GM19468 (cell line): ENCODE data around the gene ESRRA.

Source experiments
- ATAC-seq: cut with Tn5 transposase; IDR thresholded peaks from one replicate; pipeline ENCODE4 v1.9.1; 2021; ENCODE audit warnings: mild to moderate bottlenecking, moderate library complexity, moderate number of reproducible peaks; ENCODE audit not compliant: unreplicated experiment; ENCODE audit errors: extremely low read depth

The ESRRA gene

DNA sequence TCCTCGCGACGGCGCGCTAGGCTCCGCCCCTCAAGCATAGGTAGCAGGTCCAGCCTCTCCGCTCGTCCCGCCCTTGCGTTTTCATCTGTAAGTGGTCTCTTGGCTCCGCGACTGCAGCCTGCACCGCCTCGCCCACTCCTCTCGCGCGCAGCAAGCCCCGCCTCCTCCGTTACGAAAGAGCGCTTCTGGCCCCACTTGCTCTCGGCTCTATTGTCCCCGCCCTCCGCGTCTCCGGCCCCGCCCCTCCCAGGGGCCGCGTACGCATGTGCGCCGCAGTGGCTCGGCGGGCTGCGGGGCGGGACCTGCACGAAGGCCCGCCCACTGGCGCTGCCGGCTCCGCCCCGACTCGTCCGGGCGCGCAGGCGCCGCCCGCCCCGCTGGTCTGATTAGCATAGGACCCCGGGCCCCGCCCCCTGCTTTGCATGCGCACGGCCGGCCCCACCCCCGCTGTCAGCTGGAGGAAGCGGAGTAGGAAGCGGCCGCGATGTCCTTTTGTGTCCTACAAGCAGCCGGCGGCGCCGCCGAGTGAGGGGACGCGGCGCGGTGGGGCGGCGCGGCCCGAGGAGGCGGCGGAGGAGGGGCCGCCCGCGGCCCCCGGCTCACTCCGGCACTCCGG lies at the start of gene ESRRA:
ESRRA (plus strand) TSS at position 450 of the 616 bp plus-strand sequence. CDS start 1,656 bp downstream, outside the sequence.
- peak; percentile 61 for ATAC-seq

DNA sequence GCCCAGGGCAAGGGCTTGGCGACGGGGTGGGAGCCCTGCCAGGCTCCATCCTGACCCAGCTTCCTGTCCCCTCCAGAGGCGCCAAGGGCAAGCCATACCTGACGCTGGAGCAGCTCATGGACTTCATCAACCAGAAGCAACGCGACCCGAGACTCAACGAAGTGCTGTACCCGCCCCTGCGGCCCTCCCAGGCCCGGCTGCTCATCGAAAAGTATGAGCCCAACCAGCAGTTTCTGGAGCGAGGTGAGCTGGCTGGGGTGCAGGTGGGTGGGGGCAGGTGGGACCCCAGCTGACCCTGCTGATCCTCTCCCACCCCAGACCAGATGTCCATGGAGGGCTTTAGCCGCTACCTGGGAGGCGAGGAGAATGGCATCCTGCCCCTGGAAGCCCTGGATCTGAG lies 49.0 kb upstream of the ESRRA start:
- no peak for ATAC-seq

DNA sequence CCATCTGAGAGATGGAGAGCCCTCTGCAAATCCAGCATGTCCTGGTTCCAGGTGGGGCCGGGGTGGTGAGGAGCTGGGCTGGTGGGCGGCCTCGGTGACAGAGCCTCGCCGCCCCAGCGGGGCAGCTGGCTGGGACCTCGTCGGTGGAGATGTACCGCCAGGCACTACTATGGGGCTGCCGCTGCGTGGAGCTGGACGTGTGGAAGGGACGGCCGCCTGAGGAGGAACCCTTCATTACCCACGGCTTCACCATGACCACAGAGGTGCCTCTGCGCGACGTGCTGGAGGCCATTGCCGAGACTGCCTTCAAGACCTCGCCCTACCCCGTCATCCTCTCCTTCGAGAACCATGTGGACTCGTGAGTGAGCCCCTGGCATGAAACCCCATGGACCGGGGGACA lies 47.0 kb upstream of the ESRRA start:
- no peak for ATAC-seq

DNA sequence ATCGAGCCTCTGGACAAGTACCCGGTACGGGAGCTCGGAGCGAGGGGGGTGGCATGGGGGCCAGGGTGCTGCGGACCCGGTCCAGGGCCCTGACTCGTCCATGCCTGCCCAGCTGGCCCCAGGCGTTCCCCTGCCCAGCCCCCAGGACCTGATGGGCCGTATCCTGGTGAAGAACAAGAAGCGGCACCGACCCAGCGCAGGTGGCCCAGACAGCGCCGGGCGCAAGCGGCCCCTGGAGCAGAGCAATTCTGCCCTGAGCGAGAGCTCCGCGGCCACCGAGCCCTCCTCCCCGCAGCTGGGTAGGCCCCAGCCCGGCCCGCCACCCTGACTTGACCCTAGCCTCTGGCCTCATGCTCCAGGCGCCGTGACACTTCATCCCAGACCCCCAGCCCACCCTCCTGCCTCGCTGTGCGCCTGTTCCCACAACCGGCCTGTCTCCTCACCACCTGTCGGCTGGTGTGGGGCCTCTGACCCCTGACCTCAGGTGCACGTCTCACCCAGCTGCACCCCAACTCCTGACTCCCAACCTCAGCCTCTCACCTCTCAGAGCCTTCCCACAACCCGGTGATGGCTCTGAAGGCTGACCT lies 46.3 kb upstream of the ESRRA start:
- ATAC-seq, result no peak

DNA sequence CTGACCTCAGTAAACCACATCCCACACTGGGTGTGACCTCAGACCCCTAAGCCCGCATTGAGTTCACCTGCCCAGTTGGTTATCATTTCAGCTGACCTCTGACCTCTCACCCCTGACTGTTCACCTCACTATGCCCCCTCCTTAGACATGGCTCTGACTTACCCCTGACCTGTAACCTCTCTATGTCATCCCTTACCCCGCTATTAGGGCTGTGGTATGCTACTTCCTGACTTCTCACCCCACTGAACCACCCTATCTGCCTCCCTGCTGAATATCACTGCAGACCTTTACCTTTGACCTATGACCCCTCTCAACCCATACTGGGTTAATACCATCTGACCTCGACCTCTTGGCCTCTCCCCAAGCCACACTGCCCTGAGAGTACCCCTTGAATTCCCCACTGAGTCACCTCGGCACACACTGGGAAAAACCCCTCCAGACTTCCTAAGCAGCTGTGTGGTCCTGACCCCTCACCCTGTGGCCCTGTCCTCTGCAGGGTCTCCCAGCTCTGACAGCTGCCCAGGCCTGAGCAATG lies 45.7 kb upstream of the ESRRA start:
- no peak for ATAC-seq

DNA sequence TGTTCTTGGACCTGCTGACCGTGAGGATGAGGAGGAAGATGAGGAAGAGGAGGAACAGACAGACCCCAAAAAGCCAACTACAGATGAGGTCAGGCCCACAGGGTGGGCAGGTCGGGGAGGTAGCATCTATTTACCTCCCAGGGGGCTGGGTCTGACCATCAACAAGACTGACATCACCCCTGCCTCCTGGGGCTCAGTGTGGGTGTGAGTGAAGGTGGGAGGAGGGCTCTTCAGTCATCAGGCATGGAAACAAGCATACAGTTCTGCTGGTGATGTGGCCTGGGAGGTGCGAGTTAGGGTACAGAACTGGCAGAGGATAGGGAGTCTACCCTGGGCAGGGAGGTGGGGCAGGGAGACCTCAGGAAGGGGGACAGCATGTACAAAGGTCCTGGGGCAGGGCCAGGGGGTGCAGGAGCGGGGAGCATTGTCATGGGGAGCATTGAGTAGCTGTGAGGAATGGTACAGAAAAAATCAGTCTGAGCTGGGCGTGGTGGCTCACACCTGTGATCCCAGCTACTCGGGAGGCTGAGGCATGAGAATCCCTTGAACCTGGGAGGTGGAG lies 45.1 kb upstream of the ESRRA start:
- no peak for ATAC-seq

DNA sequence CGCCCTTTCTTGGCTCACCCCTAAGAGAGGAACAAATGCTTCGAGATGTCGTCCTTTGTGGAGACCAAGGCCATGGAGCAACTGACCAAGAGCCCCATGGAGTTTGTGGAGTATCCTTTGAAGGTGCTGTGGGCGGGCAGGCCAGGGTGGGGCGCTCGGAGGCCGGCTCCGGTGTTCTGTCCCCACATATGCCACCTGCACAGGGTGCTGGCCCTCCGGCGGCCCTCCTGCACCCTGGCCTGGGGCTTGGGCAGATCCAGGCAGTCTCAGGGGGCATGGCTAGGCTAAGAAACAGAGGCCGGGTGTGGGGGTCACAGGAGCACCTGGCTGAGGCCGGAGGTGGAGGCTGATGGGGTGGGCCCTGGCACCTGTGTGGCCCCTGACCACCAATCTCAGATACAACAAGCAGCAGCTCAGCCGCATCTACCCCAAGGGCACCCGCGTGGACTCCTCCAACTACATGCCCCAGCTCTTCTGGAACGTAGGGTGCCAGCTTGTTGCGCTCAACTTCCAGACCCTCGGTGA lies 43.7 kb upstream of the ESRRA start:
- no peak for ATAC-seq

DNA sequence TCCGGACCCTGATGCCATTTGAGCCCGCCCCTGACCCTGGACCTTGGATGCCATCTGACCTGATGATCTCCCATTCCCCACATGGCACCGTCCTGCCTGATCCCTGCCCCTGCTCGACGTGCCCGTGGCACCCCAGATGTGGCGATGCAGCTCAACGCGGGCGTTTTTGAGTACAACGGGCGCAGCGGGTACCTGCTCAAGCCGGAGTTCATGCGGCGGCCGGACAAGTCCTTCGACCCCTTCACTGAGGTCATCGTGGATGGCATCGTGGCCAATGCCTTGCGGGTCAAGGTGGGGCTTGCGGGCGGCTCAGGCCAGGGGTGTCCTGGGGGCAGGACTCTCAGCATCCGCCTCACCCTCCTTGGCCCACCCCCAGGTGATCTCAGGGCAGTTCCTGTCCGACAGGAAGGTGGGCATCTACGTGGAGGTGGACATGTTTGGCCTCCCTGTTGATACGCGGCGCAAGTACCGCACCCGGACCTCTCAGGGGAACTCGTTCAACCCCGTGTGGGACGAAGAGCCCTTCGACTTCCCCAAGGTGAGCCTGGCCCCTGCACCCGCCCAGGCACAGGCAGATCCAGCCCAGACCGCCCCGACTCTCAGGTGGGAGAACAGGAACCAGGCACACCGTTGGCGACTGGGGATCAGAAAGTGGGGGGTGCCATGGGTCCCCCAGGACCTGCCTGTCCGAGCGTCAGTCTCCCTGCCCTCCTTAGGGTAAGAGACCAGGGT lies 42.9 kb upstream of the ESRRA start:
- ATAC-seq, result no peak

DNA sequence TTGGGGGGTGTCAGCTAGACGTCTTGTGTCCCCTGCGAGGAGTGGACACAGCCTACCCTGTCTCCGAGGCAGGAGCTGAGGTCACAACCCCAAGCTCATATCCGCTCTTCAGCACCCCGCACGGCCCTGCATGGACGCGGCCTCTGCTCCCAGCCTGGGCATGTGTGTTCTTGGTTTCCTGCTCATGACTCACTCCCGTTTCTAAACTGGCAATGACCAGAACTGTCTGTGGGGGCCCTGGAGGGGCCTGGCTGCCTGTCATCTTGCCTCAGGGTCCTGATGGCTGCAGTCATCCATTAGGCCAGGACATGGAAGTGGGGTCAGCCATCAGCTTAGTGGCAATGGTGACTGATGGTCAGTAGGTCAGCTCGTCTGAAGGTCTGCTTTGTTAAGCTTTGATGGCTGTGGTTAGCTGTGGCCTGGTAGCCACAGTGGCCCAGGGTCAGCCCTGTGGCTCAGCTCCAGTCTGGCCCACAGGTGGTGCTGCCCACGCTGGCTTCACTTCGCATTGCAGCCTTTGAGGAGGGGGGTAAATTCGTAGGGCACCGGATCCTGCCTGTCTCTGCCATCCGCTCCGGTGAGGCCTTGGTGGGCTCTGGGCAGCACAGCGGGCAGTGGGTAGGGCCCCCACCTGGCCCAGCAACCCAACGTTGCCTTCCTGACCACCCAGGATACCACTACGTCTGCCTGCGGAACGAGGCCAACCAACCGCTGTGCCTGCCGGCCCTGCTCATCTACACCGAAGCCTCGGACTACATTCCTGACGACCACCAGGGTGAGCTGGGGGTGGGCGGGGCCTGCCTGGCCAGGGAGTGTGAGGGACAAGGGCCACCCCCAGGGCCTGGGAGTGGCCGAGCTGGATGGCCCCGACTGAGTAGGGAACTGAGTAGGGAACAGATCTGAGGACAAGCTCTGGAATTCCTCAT lies 42.0 kb upstream of the ESRRA start:
- no peak for ATAC-seq

DNA sequence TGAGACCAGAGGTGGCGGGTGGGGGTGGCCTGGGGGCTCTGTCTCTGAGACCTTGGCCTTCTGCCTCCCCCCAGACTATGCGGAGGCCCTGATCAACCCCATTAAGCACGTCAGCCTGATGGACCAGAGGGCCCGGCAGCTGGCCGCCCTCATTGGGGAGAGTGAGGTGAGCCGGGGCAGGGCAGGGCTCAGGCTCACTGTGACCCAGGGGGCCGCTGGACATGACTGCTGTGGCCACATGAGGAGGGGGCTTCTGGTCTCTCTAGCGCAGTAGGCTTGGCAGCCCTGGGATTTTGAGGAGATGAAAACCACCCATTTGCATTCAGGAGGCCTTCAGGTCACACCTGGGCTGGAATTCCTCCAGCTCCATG lies 41.4 kb upstream of the ESRRA start:
- ATAC-seq, result no peak

DNA sequence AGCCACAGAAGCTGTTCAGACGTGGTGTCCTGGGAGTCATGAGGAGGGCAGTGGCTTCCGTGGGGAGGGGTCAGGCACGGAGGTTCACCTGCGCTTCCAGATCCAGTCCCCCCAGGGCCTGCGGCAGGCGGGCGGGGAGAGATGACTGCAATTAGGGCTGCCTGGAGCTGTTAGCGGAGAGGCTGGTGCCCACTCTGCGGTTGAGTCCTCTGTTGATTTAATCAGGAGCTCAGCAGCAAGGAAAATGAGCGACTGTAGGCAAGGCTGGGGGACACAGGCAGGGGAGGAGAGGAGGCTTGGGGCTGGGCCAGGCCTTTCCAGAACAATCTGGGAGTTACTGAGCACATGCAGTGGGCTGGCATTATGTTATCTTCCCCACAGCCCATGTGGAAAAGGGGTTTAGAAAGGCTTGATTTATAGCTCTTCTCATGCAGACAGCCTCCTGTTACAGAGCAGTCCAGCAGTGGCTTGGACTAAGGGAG lies 40.9 kb upstream of the ESRRA start:
- ATAC-seq, result no peak

DNA sequence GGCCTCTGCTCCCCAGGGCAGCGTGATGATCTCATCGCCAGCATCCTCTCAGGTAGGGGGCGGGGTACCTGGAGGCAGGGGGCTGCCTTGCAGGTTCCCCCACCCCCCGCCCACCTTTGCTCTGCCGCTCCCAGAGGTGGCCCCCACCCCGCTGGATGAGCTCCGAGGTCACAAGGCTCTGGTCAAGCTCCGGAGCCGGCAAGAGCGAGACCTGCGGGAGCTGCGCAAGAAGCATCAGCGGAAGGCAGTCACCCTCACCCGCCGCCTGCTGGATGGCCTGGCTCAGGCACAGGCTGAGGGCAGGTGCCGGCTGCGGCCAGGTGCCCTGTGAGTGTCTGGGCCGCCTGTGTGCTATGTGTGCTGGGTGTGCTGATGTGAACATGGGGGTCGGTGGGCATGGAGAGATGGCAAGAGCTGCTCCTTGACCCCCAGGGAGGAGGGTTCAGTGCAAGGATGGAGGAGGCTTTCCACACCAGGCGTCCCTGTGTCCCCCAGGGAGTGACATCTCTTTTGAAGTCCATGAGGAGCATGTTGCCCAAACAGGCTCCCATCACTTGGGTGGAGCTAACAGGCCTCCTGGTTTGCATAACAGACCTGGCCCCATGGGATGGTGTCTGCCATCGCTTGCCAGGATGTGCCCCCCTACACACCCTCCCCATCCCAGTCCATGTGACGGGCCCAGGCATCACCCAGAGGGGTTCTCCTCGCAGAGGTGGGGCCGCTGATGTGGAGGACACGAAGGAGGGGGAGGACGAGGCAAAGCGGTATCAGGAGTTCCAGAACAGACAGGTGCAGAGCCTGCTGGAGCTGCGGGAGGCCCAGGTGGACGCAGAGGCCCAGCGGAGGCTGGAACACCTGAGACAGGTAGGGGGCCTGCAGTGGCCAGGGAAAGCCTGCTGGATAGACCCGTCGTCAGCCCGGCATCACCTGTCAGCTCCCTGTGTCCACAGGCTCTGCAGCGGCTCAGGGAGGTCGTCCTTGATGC lies 39.9 kb upstream of the ESRRA start:
- ATAC-seq, result no peak

DNA sequence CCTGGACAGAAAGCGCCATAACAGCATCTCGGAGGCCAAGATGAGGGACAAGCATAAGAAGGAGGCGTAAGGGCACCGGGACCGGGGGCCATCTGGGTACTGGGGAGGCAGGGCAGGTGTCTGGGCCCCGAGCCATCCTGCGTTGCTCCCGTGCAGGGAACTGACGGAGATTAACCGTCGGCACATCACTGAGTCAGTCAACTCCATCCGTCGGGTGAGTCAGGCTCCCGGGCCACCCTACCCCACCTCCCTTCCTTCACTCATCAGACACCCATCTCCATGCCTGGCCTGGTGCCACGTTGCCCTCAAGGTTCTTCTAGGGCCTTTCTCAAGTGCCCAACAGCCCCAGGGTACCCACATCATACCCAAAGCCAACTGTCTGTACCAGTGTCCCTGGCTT lies 39.0 kb upstream of the ESRRA start:
- no peak for ATAC-seq

DNA sequence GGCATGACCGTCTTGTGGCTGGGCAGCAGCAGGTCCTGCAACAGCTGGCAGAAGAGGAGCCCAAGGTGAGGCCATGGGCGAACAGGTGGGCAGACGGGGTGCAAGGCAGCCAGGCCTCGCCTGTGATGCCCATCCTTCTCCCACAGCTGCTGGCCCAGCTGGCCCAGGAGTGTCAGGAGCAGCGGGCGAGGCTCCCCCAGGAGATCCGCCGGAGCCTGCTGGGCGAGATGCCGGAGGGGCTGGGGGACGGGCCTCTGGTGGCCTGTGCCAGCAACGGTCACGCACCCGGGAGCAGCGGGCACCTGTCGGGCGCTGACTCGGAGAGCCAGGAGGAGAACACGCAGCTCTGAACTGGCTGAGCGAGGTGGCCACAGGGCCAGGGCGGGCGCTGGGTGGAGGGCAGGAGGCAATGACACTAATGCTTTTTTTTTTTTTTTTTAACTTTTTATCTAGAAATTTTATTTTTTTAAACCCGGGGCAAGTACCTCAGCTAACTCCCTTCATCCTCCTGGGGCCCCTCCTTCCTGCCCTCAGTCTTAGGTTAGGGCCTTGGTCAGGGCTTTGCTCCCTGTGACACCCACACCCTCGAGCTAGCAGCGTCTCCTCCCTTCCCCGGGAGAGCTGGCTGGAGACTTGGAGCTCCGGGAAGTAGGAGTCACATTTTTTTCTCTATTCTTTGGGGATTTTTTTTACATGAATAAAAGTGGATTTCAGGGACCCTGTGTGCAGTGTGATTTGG lies 37.9 kb upstream of the ESRRA start:
- no peak for ATAC-seq

DNA sequence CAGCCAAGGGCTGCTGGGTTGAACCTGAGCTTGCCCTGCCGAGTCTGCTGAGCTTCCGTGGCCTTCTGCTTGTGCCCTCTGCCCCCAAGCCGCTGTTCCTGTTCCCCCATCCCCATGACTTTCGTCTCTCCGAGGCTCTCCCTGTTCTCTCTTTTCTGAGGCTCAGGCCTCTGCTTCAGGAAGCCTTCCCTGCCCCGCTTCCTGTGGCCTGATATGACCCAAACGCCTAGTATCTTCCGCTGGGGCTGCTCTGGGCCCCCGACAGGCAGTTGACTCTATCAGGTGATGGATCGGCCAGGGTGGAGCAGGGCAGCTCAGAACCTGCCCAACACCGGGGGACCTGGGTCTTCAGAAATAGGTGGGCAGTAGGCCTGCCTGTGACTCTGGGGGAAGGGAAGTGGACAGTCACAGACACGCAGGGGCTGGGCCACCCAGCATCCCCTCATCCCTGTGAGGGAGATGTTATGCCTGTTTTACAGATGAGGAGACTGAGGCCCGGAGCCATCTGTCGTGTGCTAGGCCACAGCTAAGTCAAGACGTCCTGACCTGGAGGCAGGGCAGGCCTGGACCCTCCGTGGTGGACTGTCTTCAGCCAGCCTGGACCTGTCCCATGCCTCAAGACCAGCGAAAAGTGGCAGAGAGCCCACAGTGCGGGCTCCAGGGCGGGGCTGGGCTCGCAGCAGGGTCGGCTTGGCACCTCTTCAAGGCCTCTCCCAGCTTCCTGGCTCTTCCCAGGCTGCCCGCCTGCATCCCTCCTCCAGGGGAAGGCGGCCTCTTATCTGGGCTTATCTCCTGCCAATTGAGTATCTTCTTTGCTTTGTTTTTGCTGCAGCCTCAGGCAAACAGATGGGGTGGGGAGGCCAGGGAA lies 37.1 kb upstream of the ESRRA start:
- no peak for ATAC-seq

DNA sequence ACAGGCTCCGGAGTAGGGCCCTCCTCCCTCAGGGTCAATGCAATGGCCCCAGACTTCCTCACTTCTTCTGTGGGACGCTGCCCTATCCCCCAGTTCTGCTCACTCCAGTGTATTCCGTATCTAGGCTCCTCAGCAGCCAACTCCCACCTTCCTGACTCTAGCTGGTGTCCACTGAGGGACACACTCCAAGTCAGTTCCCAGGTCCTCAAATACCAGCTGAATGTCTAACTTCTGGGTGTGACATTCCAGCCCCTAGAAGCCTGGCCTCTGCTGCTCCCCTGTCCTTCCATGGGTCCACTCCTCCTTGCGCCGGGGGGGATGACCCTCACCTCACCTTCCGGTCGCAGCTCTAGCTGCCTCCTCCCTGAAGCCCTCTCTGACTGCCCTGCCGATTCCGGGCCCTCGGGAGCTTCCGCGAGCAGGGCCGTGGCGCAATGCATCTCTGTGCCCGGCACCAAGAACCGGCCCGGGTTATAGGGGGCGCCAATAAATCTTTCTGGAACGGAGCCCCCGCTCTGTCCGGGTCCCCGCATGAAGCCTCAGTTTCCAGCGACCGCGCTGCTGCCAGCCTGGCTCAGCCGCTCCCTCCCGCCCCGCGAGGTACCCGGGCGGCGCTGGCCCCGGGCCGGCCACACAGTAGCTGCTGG lies 36.3 kb upstream of the ESRRA start:
- peak; percentile 0 for ATAC-seq
